Measurements from ENCODE around the gene HEY2.

Gene HEY2

GRCh38 chr6:125749865-125750691 is 646 bp downstream of the HEY2 start:
- DNase-seq (ENCODE audit: low read depth) = no peak
- TF ChIP-seq CTCF (conservative IDR thresholded peaks at IDR 0.05; ENCODE audit: low read depth, low read length) = no peak
- peak overlapping the region; percentile 55 for H3K4me3 ChIP-seq (ENCODE audit: low read length)

- H3K4me3 ChIP-seq (ENCODE audit: low read length) = no peak overlapping the region
- TF ChIP-seq CTCF (conservative IDR thresholded peaks at IDR 0.05; ENCODE audit: low read depth, low read length) = no peak
- DNase-seq (ENCODE audit: low read depth) = no peak
Measured at GRCh38 chr6:125750692-125751333, 1.4 kb downstream of the HEY2 start.

GRCh38 chr6:125751334-125751916 is 2.0 kb downstream of the HEY2 start:
- no peak overlapping the region for H3K4me3 ChIP-seq (ENCODE audit: low read length)
- no peak for DNase-seq (ENCODE audit: low read depth)
- no peak for TF ChIP-seq CTCF (conservative IDR thresholded peaks at IDR 0.05; ENCODE audit: low read depth, low read length)

- DNase-seq (ENCODE audit: low read depth) = no peak
- no peak for TF ChIP-seq CTCF (conservative IDR thresholded peaks at IDR 0.05; ENCODE audit: low read depth, low read length)
- H3K4me3 ChIP-seq (ENCODE audit: low read length) = no peak overlapping the region
Measured at GRCh38 chr6:125752773-125753172, 3.3 kb downstream of the HEY2 start.

- no peak overlapping the region for H3K4me3 ChIP-seq (ENCODE audit: low read length)
- TF ChIP-seq CTCF (conservative IDR thresholded peaks at IDR 0.05; ENCODE audit: low read depth, low read length) = peak; percentile 46
- DNase-seq (ENCODE audit: low read depth) = no peak
Measured at GRCh38 chr6:125753218-125753936, 3.9 kb downstream of the HEY2 start.

- H3K4me3 ChIP-seq (ENCODE audit: low read length) = no peak overlapping the region
- no peak for TF ChIP-seq CTCF (conservative IDR thresholded peaks at IDR 0.05; ENCODE audit: low read depth, low read length)
- no peak for DNase-seq (ENCODE audit: low read depth)
Measured at GRCh38 chr6:125753937-125754259, 4.5 kb downstream of the HEY2 start.

All from retinal pigment epithelial cell (primary cell).